Kidney (tissue), 14 donors: ENCODE results near the gene TXNDC11. TPM values are rescaled to one million over a fixed set of nuclear protein-coding genes. Genes with fewer than 3 reads are reported as not detected.

Experiments used
- DNase-seq, 5 donors: peaks; one replicate each; pipeline ENCODE4 v3.0.0-alpha.2; 2013 to 2020
- FAIRE-seq: peaks from 2 replicates; lab custom pipeline; 2012; peaks lifted over from hg19 to GRCh38; lab: Jason Lieb, UNC
- H3K27ac ChIP-seq, 2 donors: one replicate each; pipeline ENCODE4 v1.7.0; 2013; ENCODE audit warnings: low read depth in 2 of 2, low read length in 2 of 2, inconsistent platforms in 1 of 2
- H3K27me3 ChIP-seq: one replicate; pipeline ENCODE4 v1.7.1; 2013; ENCODE audit warnings: low read length, inconsistent platforms; ENCODE audit not compliant: control insufficient read depth, insufficient read depth
- H3K36me3 ChIP-seq, 3 donors: one replicate each; pipeline versions ENCODE4 v1.7.0 to v1.7.1; 2013; ENCODE audit warnings: low read length in 3 of 3, control low read depth in 1 of 3, inconsistent platforms in 1 of 3; ENCODE audit not compliant: insufficient read depth in 3 of 3, control insufficient read depth in 2 of 3
- H3K4me1 ChIP-seq, 3 donors: one replicate each; pipeline versions ENCODE4 v1.7.0 to v1.7.1; 2013; ENCODE audit warnings: low read length in 3 of 3, inconsistent platforms in 1 of 3, low read depth in 1 of 3; ENCODE audit not compliant: control insufficient read depth in 2 of 3, insufficient read depth in 2 of 3
- H3K4me3 ChIP-seq, 3 donors: one replicate each; pipeline versions ENCODE4 v1.7.0 to v1.8.1; 2013; ENCODE audit warnings: low read length in 3 of 3, control low read depth in 1 of 3, inconsistent platforms in 1 of 3
- H3K9ac ChIP-seq, 3 donors: one replicate each; pipeline versions ENCODE4 v1.7.0 to v1.7.1; 2013; ENCODE audit warnings: low read length in 3 of 3, control low read depth in 1 of 3, inconsistent platforms in 1 of 3
- H3K9me3 ChIP-seq, 3 donors: one replicate each; pipeline versions ENCODE4 v1.7.0 to v1.7.1; 2013; ENCODE audit warnings: low read length in 3 of 3, control low read depth in 1 of 3, inconsistent platforms in 1 of 3; ENCODE audit not compliant: control insufficient read depth in 2 of 3, insufficient read depth in 1 of 3
- intact Hi-C: fragments of 100-400 bp; cut with DNase I; formaldehyde crosslinking; loops from one replicate; pipeline ENCODE4 v1.11.1; 2022
- polyA plus RNA-seq: library from polyadenylated mRNA; stranded (reverse); fragments of 350-450 nt; fragmentation: Illumina TruSeq; extraction: RNeasy Lipid Tissue Mini Kit (QIAGEN cat#74804); gene quantifications from one replicate; pipeline ENCODE4 v1.2.3, GENCODE V29; 2014; ENCODE audit warnings: low read depth, low replicate concordance; ENCODE audit not compliant: insufficient read depth
- total RNA-seq: library from RNA; stranded (reverse); fragmentation: NEBNext Ultra II Directional; extraction: Animal tissue kit (Norgen Biotek cat#: 25700); gene quantifications from one replicate; pipeline ENCODE4 v1.2.1, GENCODE V29; 2021
- TF ChIP-seq, protein P1 (sequence below): IDR thresholded peaks from 3 replicates; pipeline ENCODE4 v1.5.1; 2012; ENCODE audit warnings: mild to moderate bottlenecking, moderate library complexity, borderline replicate concordance; ENCODE audit not compliant: insufficient read depth; ENCODE audit errors: extremely low read depth
- donor health status: control.
- donor health status: control.
- donor health status: control.
- donor health status: control.
- donor health status: control.
- donor health status: DM: yes; HTN: yes; CAD: no.
- donor health status: Normal renal cell carcinoma (clear cell type).

Gene TXNDC11
- total and polyA plus RNA-seq, 2 donors from 2014 or later = 60.8 to 70.9 TPM

GRCh38 chr16:11634312-11634711 lies 108.3 kb downstream of the TXNDC11 start:
- no peaks in the 10 kb centered on the region for H3K9me3 ChIP-seq
- no peaks in the 10 kb centered on the region for H3K36me3 ChIP-seq
- H3K27ac ChIP-seq = peak overlapping the region in 1 of 2 donors; percentile 7
- DNase-seq (no peak), FAIRE-seq (no peak)
- intact Hi-C loops = loop anchor here (10.0 kb wide), 1 partner anchor 50 kb away; the partner anchor contains the start of gene LITAF
- H3K9ac ChIP-seq = no peak overlapping the region
- H3K27me3 ChIP-seq = no peaks in the 10 kb centered on the region
- TF ChIP-seq, protein P1, sequence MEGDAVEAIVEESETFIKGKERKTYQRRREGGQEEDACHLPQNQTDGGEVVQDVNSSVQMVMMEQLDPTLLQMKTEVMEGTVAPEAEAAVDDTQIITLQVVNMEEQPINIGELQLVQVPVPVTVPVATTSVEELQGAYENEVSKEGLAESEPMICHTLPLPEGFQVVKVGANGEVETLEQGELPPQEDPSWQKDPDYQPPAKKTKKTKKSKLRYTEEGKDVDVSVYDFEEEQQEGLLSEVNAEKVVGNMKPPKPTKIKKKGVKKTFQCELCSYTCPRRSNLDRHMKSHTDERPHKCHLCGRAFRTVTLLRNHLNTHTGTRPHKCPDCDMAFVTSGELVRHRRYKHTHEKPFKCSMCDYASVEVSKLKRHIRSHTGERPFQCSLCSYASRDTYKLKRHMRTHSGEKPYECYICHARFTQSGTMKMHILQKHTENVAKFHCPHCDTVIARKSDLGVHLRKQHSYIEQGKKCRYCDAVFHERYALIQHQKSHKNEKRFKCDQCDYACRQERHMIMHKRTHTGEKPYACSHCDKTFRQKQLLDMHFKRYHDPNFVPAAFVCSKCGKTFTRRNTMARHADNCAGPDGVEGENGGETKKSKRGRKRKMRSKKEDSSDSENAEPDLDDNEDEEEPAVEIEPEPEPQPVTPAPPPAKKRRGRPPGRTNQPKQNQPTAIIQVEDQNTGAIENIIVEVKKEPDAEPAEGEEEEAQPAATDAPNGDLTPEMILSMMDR = no peak
- peaks cover 3 to 14% (median 13%) of the 10 kb centered on the region in 3 donors for H3K4me1 ChIP-seq
- no peak overlapping the region for H3K4me3 ChIP-seq

GRCh38 chr16:11633113-11633512 lies 109.5 kb downstream of the TXNDC11 start:
- Histone ChIP-seq H3K9ac (peak overlapping the region in 1 of 3 donors; percentile 44), H3K4me3 (no peak overlapping the region), H3K36me3 (no peaks in the 10 kb centered on the region), H3K9me3 (no peaks in the 10 kb centered on the region), H3K27me3 (no peaks in the 10 kb centered on the region), H3K4me1 (peaks cover 3 to 14% (median 13%) of the 10 kb centered on the region in 3 donors), H3K27ac (peak overlapping the region; percentile 87 to 89)
- no peak for FAIRE-seq
- DNase-seq = no peak
- intact Hi-C loops = loop anchor here (10.0 kb wide), 1 partner anchor 48 kb away; the partner anchor contains the start of gene LITAF
- TF ChIP-seq, protein P1 = no peak

DNA sequence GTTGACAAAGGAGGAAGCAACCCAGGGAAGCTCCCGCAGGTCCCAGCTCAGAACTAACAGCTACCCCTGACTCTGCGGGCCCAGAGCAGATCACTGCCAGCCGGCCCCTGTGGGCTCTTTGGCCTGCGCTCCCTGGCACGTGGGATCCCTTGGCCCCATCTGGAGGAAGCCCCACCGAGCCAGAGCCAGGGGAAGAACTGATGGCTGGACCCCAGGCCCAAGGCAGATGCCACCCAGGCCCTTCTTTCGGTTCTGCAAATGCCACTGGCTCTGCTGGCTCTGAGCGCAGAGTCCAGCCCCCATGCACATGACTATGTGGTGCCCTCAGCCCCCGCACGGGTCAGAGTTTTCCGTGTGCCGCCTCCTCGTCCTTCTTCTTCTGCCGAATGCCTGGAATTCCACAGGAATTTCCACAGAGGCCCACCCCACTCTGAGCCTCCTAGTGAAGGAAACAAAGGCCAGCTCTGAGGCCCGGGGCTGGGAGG lies 110.2 kb downstream of the TXNDC11 start:
- no peaks in the 10 kb centered on the region for H3K36me3 ChIP-seq
- DNase-seq = peak; percentile 84 to 96 (median 88)
- no peak for FAIRE-seq
- H3K9ac ChIP-seq = peak overlapping the region in 1 of 3 donors; percentile 81
- intact Hi-C loops = loop anchor here (10.0 kb wide), 1 partner anchor 48 kb away; the partner anchor contains the start of gene LITAF
- H3K4me1 ChIP-seq = peaks cover 3 to 14% (median 13%) of the 10 kb centered on the region in 3 donors
- H3K27ac ChIP-seq = peak overlapping the region; percentile 87 to 89
- no peaks in the 10 kb centered on the region for H3K9me3 ChIP-seq
- H3K4me3 ChIP-seq = no peak overlapping the region
- TF ChIP-seq, protein P1 = no peak
- no peaks in the 10 kb centered on the region for H3K27me3 ChIP-seq
